ENCODE data around the gene SRP14.

DNA sequence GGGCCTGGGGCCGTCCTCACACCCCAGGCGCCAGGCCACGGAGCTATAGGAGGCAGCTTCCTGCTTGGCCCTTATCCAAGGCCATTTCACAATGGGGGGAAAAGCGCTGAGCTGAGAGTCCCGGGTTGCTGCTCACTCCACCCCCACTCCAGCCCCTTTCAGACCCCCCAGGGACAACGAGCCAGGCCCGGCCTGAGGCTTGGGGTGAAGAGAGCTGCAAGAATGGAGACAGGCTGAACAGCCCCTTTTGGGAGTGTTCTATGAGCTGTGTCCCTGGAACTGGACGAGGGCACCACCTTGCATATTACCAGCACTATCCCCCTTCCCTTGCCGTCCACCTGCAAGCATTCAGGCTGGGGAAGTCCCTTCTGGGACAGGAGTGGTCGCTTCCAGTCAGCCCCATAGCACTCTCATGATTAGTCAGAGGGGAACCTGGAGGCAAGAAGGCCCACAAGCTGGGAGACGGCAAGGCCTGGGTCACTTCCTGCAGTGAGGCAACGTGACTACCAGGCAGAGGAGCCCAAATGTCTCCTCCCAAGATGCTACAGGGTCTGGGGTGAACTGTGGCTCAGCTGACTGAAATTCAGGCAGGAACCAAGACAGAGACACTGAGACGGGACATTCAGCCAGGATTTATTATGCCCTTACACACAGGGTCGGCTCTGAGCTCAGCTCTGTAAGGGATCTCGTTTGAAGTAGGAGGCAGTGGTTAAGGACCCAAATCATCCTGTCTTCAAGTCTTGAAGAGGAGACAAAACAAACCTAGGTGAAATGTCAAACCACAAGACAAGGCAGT is 8.6 kb upstream of the SRP14 start:
- TF ChIP-seq, protein P1, sequence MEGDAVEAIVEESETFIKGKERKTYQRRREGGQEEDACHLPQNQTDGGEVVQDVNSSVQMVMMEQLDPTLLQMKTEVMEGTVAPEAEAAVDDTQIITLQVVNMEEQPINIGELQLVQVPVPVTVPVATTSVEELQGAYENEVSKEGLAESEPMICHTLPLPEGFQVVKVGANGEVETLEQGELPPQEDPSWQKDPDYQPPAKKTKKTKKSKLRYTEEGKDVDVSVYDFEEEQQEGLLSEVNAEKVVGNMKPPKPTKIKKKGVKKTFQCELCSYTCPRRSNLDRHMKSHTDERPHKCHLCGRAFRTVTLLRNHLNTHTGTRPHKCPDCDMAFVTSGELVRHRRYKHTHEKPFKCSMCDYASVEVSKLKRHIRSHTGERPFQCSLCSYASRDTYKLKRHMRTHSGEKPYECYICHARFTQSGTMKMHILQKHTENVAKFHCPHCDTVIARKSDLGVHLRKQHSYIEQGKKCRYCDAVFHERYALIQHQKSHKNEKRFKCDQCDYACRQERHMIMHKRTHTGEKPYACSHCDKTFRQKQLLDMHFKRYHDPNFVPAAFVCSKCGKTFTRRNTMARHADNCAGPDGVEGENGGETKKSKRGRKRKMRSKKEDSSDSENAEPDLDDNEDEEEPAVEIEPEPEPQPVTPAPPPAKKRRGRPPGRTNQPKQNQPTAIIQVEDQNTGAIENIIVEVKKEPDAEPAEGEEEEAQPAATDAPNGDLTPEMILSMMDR (IDR thresholded peaks at IDR 0.05), result no peak
- no peak for TF ChIP-seq ZFX (IDR thresholded peaks at IDR 0.05; ENCODE audit: borderline replicate concordance)
